Immature natural killer cell (primary cell): ENCODE results near the gene RPL5. TPM values are rescaled to one million over a fixed set of nuclear protein-coding genes. Genes with fewer than 3 reads are reported as not detected.
"Not testable (repeated sequence)": the region's sequence is repeated elsewhere in the genome, so short reads cannot be mapped to it uniquely, and the experiment has no call there.

Experiments
- DNase-seq, 3 donors: peaks; one replicate each; pipeline ENCODE4 v3.0.0; 2022; ENCODE audit warnings: mixed read lengths in 1 of 3
- H3K27ac Mint-ChIP-seq, 6 donors: one replicate each; pipeline ENCODE4 v1.8.0; 2020; ENCODE audit warnings: mixed read lengths in 6 of 6, mild to moderate bottlenecking in 5 of 6, inconsistent platforms in 4 of 6, moderate library complexity in 3 of 6
- H3K27me3 Mint-ChIP-seq, 3 donors: one replicate each; pipeline ENCODE4 v1.8.0; 2020 to 2021; ENCODE audit warnings: low read depth in 3 of 3, mild to moderate bottlenecking in 3 of 3, mixed read lengths in 3 of 3, moderate library complexity in 3 of 3, inconsistent platforms in 1 of 3
- H3K36me3 Mint-ChIP-seq, 3 donors: one replicate each; pipeline ENCODE4 v1.8.0; 2020; ENCODE audit warnings: mixed read lengths in 3 of 3, inconsistent platforms in 2 of 3, mild to moderate bottlenecking in 2 of 3
- H3K4me1 Mint-ChIP-seq, 2 donors: one replicate each; pipeline ENCODE4 v1.8.0; 2020; ENCODE audit warnings: inconsistent platforms in 2 of 2, mild to moderate bottlenecking in 2 of 2, mixed read lengths in 2 of 2, moderate library complexity in 1 of 2
- H3K4me3 Mint-ChIP-seq, 5 donors: one replicate each; pipeline ENCODE4 v1.8.0; 2020; ENCODE audit warnings: mild to moderate bottlenecking in 5 of 5, mixed read lengths in 5 of 5, inconsistent platforms in 3 of 5, moderate library complexity in 3 of 5
- H3K9me3 Mint-ChIP-seq, 6 donors: one replicate each; pipeline ENCODE4 v1.8.0; 2020; ENCODE audit warnings: mild to moderate bottlenecking in 6 of 6, mixed read lengths in 6 of 6, inconsistent platforms in 4 of 6, moderate library complexity in 3 of 6
- polyA plus RNA-seq, 3 donors: library from polyadenylated mRNA; unstranded; fragments of 300-500 nt; fragmentation: Illumina TruSeq; gene quantifications; one replicate each; pipeline ENCODE4 v1.2.3, GENCODE V29; 2021

RPL5 gene
- polyA plus RNA-seq: 1,000 to 10,000 TPM; 1,077 to 1,697 (median 1,102) TPM

DNA sequence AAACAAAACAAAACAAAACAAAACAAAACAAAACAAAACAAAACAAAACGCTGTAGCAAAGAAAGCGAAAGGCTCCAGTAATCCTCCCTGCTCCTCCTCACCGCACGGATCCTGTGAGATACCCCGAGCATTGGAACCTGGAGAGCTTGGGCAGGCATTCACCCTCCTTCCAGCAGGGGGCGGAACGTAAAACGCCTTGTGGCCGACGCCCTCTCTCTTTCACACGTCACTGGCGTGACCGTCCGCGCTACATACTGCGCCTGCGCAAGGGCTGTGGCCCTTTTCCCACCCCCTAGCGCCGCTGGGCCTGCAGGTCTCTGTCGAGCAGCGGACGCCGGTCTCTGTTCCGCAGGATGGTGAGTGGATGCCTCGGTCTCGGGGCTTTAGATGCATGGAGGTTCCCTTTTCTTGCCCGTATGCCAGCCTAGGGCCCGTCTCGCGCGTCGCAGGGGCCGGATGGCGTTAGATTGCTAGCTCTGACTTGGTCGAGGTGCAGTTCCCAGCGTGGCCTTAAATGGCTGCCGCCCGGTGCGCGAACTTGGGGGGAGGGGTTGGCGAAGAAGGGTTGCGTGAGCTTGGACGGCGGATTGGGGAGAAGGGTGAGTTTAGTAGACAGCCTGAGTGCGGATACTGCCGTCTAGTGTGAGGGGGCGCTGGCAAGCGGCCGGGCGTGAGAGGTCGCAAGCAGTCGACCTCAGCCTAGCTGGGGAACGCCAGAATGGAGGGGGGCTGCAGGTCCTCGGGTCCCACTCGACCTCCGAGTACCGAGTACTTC is at the start of gene RPL5:
Gene RPL5 (plus strand): TSS at position 279 of the 775 bp plus-strand sequence. CDS start 75 bp downstream, at position 354.
- peak within 1 kb of the TSS; percentile 93 to 99 (median 99) for H3K27ac Mint-ChIP-seq
- peak; percentile 99 for DNase-seq
- peaks cover 47 to 57% of the 10 kb centered on the region in 2 donors for H3K4me1 Mint-ChIP-seq
- H3K27me3 Mint-ChIP-seq: peaks cover 10 to 15% (median 15%) of the 10 kb centered on the region in 3 donors
- H3K9me3 Mint-ChIP-seq: no peaks in the 10 kb centered on the region
- H3K4me3 Mint-ChIP-seq: peak within 1 kb of the TSS; percentile 93 to 98 (median 98)
- peaks cover 9 to 25% (median 14%) of the 10 kb centered on the region in 3 donors for H3K36me3 Mint-ChIP-seq

DNA sequence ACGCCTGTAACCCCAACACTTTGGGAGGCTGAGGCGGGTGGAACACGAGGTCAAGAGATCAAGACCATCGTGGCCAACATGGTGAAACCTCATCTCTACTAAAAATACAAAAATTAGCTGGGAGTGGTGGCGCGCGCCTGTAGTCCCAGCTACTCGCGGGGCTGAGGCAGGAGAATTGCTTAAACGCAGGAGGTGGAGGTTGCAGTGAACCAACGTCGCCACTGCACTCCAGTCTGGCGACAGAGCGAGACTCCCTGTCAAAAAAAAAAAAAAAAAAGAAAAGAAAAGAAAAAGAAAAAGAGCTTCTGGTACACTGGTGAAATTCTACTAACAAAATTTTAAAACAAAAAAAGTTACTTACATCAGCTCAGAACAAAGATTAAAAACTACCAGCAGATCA is 48.3 kb upstream of the RPL5 start:
- not testable (repeated sequence) for DNase-seq, H3K9me3 Mint-ChIP-seq, H3K36me3 Mint-ChIP-seq
- Mint-ChIP-seq H3K4me3 (peak overlapping the region; percentile 63 to 86 (median 78)), H3K27ac (peak overlapping the region in 1 of 6 donors; percentile 47), H3K4me1 (peaks cover 15 to 18% of the 10 kb centered on the region in 2 donors), H3K27me3 (peaks cover 7 to 41% (median 33%) of the 10 kb centered on the region in 3 donors)

DNA sequence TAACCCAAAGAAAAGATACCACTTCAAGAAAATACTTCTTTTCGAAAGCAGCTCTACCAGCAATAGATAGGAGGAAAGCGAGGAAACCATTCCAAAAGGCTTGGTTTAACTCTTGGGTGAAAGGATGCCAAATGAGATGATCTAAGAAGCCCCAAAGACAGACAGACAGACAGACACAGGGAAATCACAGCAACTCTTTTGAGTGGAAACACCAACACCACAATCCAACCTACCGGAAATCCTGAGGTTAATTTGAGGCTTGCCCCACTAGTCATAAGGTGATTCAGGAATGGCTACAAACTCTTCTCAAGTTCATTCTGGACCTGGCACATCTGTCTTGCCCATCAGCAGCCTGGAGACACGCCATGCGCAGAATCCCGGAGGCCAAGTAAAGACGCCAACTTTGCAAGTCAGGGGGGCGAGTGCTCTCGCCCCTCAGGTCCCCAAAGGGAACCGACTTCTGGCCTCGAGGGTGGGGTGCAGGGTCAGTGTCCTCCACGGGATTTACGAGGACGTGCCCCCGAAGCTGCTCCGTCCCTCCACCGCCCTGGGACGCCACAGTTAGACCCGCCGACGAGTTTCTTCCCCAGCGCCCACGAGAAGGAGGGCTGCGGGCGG is 47.7 kb upstream of the RPL5 start:
- no peaks in the 10 kb centered on the region for H3K36me3 Mint-ChIP-seq
- H3K4me3 Mint-ChIP-seq: peak overlapping the region; percentile 63 to 86 (median 78)
- peaks cover 7 to 38% (median 33%) of the 10 kb centered on the region in 3 donors for H3K27me3 Mint-ChIP-seq
- peaks cover 0 to 2% (median 0%) of the 10 kb centered on the region in 6 donors for H3K9me3 Mint-ChIP-seq
- peaks cover 15 to 18% of the 10 kb centered on the region in 2 donors for H3K4me1 Mint-ChIP-seq
- peak overlapping the region in 3 of 6 donors; percentile 45 to 78 (median 47) for H3K27ac Mint-ChIP-seq
- peak; percentile 52 to 61 (median 57) for DNase-seq

DNA sequence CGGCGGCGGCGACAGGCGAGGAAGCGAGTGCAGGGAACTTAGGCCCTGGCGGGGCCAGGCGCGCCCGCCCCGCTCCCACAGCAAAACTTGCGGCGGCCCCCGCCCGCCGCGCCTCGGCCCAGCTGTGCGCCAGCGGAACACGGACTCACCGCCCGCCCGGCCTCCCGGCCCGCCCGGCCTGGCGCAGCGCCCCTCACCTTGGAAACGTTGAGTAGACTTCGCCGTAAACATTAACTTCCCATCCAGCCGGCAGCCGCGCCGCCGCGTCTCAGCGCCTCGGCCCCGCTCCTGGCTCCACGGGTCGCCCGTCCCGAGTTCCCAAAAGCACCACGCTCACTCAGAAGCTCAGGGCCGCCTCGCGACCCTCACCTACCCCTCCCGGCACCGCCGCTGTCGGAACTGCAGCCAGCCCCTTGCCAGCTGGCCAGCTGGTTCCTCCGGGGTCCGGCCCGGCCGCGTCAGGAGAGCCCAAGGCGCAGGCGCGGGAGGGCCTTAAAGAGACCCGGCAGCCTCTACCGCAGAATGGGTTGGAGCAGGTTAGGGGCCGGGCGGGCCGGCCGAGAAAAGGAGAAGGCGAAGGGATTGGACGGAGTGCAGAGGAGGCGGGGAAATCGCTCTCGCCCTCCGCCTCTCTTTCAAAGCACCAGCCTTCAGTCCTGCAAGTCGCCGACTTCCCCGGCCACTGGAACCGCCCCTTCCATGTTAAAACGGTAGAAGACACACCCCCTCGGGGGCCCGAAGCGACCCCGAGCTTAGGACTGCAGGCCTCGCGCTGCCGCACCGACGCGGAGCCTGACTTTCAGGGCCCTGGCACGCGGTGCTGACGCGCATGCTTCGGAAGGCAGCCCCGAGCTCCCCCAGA is 47.0 kb upstream of the RPL5 start, which contains the start of gene EVI5:
Gene EVI5 (minus strand): TSS at position 470 of the 862 bp plus-strand sequence. CDS start 48,562 bp downstream, outside the sequence.
- peak within 1 kb of the TSS in 3 of 6 donors; percentile 45 to 78 (median 47) for H3K27ac Mint-ChIP-seq
- peaks cover 0 to 2% (median 0%) of the 10 kb centered on the region in 6 donors for H3K9me3 Mint-ChIP-seq
- H3K27me3 Mint-ChIP-seq: peaks cover 10 to 38% (median 36%) of the 10 kb centered on the region in 3 donors

DNA sequence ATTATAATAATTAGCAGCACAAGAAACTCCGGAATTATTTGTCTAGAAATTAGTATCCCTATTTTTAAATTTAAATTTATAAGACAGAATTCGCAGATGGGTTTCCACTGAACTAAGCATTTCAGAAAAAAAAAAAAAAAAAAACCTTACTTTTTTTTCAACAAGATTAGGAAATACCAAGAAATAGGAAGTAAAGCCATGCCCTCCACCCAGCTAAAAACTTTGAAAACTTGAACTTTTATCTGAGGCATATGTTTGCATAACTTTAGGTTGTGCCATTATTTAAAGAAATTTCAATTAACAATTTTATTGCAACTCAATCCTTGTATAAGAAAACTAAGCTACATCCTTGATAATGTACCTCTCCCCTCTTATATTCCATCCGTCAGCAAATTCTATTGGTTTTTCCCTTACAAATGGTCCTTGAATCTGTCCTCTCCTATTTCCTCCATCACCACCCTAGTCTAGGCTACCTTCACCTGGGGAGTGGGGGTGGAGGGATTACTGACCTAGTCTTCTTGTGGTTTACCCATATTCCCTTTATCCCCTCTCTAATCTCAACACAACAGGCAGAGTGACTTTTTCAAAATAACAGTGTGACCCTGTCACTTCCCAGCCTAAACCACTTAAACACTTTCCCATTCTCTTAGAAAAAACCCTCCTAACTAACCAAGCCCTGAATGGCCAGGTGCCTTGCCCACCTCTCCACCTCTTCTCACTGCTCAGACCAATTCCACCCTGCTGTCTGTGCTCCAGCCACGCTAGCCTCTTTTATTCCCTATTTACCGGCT is 45.5 kb upstream of the RPL5 start:
- Mint-ChIP-seq H3K4me3 (peak overlapping the region; percentile 3 to 58 (median 40)), H3K27ac (no peak overlapping the region), H3K36me3 (no peaks in the 10 kb centered on the region), H3K4me1 (peaks cover 15 to 18% of the 10 kb centered on the region in 2 donors), H3K27me3 (peaks cover 7 to 36% (median 28%) of the 10 kb centered on the region in 3 donors), H3K9me3 (peaks cover 0 to 2% (median 0%) of the 10 kb centered on the region in 6 donors)
- DNase-seq: no peak

More for the DNA sequence above, 47.0 kb upstream of the RPL5 start, which contains the start of gene EVI5:
- peak; percentile 53 to 55 (median 54) for DNase-seq
- peaks cover 15 to 18% of the 10 kb centered on the region in 2 donors for H3K4me1 Mint-ChIP-seq
- H3K4me3 Mint-ChIP-seq: peak within 1 kb of the TSS; percentile 70 to 86 (median 78)
- H3K36me3 Mint-ChIP-seq: no peaks in the 10 kb centered on the region

DNA sequence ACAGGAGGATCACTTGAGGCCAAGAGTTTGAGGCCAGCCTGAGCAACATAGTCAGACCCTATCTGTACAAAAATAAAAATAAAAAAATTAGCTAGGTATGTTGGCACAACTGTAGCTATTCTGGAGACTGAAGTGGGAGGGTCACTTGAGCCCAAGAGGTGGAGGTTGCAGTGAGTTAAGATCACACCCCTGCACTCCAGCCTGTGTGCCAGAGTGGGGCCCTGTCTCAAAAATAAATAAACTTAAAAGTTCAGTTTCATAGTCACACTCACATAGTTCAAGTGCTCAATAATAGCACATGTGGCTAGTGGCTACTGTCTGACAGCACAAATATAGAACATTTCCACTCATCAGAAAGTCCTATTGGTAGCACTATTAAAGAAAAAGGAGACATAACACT is 41.8 kb upstream of the RPL5 start:
- Mint-ChIP-seq H3K27ac (no peak overlapping the region), H3K27me3 (peaks cover 5 to 23% (median 15%) of the 10 kb centered on the region in 3 donors), H3K4me1 (peaks cover 5 to 8% of the 10 kb centered on the region in 2 donors), H3K9me3 (no peaks in the 10 kb centered on the region), H3K4me3 (no peak overlapping the region), H3K36me3 (no peaks in the 10 kb centered on the region)
- no peak for DNase-seq

DNA sequence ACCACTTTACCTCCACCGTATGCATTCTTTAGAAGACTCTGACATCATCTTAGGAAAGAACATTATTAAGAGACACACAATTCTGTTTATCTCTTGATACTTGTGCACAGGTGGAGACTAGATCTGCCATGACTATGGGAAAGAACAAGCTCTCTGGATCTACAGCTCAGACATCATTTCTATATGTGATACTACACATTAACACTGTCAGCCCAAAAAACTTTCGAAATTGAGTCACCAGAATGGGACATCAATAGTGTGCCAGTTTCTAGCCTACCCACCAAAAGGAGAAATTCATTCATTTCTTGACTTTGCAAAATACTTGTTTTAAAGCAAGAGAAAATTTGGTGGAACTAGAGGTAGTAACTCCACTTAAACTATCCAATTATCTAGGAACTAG is 41.0 kb upstream of the RPL5 start:
- Mint-ChIP-seq H3K27ac (no peak overlapping the region), H3K9me3 (no peaks in the 10 kb centered on the region), H3K4me1 (peaks cover 0 to 4% of the 10 kb centered on the region in 2 donors), H3K36me3 (no peaks in the 10 kb centered on the region), H3K4me3 (no peak overlapping the region), H3K27me3 (peaks cover 5 to 20% (median 11%) of the 10 kb centered on the region in 3 donors)
- no peak for DNase-seq

DNA sequence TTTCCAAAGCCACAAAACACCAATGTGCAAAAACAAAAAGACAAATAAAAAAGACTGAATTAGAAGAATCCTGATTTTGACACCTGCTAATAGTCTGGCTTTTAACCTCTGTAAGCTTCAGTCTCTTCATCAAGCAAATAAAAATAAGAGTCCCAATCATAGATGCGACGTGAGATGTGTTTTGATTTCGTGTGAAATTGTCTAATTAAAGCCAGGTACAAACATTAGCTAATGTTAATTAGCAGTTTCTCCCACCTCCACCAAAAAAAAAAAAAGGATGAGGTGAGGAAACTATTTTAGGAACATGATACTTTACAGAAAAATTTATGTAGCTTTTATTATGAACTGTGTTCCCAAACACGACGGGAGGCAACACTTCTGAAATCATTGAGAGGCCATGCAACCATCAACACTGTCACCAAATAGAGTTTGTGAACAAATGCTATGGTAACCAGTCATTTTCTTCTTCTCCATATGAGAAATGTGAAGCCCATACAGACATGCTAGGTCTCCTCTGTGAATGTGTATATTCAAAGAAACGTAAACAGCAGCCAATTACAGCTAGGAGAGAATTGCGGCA is 40.3 kb upstream of the RPL5 start:
- no peak overlapping the region for H3K27ac Mint-ChIP-seq
- no peaks in the 10 kb centered on the region for H3K36me3 Mint-ChIP-seq
- peaks cover 0 to 1% of the 10 kb centered on the region in 2 donors for H3K4me1 Mint-ChIP-seq
- no peak overlapping the region for H3K4me3 Mint-ChIP-seq
- H3K9me3 Mint-ChIP-seq: no peaks in the 10 kb centered on the region
- DNase-seq: no peak
- H3K27me3 Mint-ChIP-seq: peaks cover 4 to 19% (median 11%) of the 10 kb centered on the region in 3 donors

DNA sequence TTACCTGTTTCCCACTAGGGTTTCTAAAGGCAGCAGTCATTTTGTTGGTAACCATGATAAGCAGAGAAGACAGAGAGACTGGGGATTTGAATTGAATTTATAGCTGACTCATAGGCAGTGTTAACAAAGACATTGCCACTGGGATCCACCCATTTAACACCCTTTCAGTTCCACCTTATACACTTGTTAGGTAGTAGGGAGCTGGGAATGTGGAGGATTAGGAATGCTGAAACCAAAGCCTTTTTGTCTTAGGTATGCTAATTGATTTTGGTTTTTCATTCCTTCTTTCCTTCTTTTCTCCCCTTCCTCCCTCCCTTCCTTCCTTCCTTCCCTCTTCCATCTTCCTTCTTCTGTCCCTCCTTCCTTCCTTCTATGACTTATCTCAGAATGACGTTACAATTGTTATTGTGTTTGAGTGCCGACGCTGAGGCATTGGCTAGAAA is 39.5 kb upstream of the RPL5 start:
- no peak for DNase-seq
- Mint-ChIP-seq H3K4me3 (no peak overlapping the region), H3K27ac (no peak overlapping the region), H3K9me3 (no peaks in the 10 kb centered on the region), H3K36me3 (no peaks in the 10 kb centered on the region), H3K27me3 (peaks cover 2 to 16% (median 10%) of the 10 kb centered on the region in 3 donors), H3K4me1 (no peaks in the 10 kb centered on the region)

DNA sequence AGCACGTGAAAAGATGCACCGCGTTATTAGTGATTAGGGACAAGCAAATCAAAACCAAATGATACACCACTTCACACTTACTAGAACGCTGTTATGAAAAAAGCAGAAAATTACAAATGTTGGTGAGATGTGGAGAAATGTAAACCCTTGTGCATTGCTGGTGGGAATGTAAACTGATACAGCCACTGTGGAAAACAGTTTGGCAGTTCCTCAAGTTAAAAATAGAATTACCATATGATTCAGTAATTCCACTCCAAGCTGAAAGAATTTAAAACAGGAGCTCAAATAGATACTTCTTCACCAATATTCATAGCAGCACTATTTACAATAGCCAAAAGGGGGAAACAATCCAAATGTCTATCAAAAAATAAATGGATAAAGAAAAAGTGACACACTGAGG is 36.7 kb upstream of the RPL5 start:
- Mint-ChIP-seq H3K36me3 (no peaks in the 10 kb centered on the region), H3K27me3 (peaks cover 0 to 9% (median 9%) of the 10 kb centered on the region in 3 donors), H3K27ac (no peak overlapping the region), H3K4me1 (no peaks in the 10 kb centered on the region), H3K4me3 (no peak overlapping the region), H3K9me3 (no peaks in the 10 kb centered on the region)
- DNase-seq: no peak

DNA sequence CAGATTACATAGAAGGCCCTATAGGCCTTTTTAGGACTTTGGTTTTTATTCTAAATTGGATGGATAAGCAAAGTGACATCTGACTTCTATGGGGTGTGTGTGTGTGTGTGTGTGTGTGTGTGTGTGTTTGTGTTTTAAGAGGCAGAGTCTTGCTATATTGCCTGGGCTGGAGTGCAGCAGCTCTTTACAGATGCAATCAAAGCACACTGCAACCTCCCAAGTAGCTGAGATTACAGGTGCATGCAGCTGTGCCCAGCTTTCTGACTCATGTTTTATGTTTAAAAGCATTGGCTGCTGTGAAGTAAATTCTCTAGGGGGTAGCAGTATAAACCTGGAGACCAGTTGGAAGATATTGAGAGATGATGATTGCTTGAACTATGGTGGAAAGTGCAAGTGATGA is 34.5 kb upstream of the RPL5 start:
- H3K27me3 Mint-ChIP-seq: peaks cover 0 to 12% (median 4%) of the 10 kb centered on the region in 3 donors
- no peak for DNase-seq
- no peak overlapping the region for H3K4me3 Mint-ChIP-seq
- no peaks in the 10 kb centered on the region for H3K9me3 Mint-ChIP-seq
- peak overlapping the region in 1 of 6 donors; percentile 37 for H3K27ac Mint-ChIP-seq
- no peaks in the 10 kb centered on the region for H3K36me3 Mint-ChIP-seq
- no peaks in the 10 kb centered on the region for H3K4me1 Mint-ChIP-seq

DNA sequence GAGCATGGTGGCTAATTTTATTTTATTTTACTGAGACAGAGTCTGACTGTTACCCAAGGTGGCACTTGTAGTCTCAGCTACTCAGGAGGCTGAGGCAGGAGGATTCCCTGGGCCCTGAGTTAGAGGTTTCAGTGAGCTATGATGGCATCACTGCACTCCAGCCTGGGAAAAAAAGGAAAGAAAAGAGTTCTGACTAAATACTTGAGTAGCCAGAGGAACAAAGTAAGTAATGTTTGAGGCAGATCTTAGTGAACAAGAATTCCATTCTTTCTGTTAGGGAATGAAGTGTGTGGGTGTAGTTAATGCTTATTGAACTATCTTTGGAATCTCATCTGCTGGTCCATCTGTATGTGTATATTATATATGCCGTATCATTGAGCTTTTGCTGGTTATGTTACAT is 33.9 kb upstream of the RPL5 start:
- no peaks in the 10 kb centered on the region for H3K4me1 Mint-ChIP-seq
- H3K36me3 Mint-ChIP-seq: no peaks in the 10 kb centered on the region
- no peak overlapping the region for H3K4me3 Mint-ChIP-seq

More for the DNA sequence above, 33.9 kb upstream of the RPL5 start:
- Mint-ChIP-seq H3K27ac (no peak overlapping the region), H3K27me3 (peaks cover 0 to 7% (median 4%) of the 10 kb centered on the region in 3 donors), H3K9me3 (peaks cover 0 to 2% (median 0%) of the 10 kb centered on the region in 6 donors)
- no peak for DNase-seq
